GM03348 (cell line): ENCODE results near the gene NEUROG2.

ENCODE experiments used
- DNase-seq: peaks from one replicate; pipeline ENCODE4 v3.0.0; 2012; ENCODE audit warnings: low spot score

The NEUROG2 gene

DNA sequence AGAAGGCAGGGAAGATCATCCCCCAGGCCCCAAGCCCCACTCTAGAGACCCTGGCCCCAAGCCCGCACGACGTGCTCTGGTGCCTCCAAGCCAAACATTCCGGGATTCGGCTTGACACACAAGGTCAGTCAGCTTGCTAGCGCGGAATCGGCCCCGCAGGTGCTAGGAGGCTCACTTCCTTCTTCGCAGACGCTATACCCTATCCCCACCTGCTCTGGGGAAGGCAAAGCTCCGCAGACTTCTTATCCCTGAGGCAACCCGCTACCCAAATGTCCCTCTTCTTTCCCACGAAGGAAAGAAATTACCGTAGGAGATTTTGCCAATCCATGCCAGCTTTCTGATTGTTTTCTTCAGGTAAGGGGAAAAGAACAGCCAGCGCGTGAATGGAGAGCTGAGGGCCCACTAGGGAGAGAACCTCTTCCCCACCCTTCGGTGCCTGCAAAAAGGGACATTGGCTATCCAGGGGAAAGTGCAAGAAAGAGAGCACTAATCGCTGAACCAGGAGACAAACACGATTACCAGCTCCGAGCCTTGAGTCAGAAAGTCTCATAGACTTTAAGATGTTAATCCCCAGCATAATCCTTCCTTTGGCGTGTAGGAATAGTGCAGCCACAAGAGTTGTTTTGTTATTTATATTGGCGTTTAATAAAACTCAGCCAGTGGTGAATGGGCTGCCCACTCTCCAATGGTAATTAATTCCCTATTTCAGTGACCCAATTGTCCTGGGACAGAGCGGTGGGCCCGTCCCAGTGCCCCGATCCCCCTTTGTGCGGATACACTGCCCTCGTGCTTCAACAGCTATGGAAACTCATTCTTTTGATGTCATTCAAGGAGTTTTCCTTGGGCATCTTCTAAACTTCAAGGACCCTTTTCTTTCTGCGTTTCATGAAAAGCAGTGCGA, 5.4 kb upstream of the NEUROG2 start:
- no peak for DNase-seq

DNA sequence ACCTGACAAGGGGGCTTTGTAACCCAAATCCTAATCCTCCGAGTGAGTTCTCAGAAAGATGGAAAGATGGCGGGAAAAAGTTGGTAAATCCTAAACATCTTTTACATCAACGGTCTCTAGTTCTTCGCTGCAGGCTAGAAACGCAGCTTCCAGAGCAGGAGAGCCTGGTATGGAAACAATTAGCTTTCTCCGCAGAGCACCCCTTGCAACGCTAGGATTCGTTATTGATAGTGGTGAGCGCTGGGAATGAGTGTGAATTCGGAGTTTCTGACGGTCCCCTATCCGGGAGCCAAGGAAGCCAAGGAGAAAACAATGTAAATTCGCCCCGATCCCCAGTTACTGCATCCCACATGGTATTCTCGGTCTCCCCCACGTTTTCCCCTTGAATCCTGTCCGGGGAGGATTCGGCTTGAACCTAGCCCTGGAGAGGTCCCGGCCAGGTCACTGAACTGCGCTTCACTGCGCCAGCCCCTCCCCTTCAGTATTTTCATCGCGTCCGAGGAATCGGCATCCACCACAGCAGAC, 4.7 kb upstream of the NEUROG2 start:
- DNase-seq, result no peak

DNA sequence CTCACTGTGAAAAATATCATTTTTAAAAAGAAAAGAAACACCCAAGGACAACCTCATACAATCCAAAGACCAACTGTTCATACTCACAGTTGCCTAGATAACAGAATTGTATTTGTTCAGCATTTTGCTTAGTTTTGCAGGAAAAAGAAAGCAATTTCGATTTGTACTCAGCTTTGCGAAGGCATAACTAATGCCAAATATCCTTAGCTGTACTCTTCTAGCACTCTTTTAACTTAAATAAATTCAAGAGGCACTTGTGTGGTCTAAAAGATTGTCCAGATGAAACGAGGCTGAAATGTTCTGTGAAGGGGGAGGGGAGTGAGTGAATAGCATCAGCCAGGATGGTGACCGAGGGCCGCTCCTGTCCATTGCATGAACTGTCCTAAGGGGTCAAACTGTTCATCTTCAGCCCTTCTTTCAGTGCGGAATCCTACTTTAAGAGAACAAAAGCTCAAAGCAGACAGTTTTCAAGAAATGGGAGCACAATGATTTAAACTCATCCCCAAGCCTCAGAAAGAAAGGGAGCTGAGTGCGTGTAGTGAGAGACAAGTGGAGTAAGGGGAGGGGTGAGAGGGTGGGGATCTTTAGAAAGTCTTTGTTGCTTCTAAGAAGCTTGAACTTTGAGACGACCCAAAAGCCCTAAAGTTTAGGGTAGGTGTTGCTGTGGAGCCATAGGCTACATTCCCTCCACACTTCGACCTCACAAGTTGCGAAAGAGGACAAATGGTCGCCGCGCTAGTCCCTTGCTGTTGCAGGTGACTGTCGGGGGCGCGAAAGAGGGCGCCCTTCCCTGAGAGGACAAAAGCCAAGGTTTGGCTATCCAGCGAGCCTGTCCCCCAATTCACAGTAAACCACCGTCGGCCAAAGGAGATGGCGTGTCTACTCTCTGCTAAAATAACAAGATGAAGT, 4.0 kb upstream of the NEUROG2 start:
- DNase-seq, result no peak

DNA sequence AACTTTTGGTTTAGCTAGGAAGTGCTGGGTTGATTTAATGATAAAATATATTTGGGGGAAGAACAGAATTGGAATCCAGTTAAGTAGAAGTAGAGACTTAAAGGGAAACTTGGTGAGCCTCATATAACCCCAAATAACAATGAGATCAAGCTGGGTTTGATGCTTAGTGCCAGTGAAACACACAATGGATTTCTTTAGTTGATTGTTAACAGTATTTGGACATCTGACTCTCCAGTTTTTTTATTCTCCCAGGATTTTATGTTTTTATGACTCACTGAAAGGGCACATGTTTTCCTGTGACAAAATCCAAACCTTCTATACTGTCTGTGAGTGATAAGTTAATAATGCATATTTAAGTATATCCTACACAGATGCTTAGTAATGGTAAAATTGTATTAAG, 2.7 kb upstream of the NEUROG2 start:
- DNase-seq, result no peak

DNA sequence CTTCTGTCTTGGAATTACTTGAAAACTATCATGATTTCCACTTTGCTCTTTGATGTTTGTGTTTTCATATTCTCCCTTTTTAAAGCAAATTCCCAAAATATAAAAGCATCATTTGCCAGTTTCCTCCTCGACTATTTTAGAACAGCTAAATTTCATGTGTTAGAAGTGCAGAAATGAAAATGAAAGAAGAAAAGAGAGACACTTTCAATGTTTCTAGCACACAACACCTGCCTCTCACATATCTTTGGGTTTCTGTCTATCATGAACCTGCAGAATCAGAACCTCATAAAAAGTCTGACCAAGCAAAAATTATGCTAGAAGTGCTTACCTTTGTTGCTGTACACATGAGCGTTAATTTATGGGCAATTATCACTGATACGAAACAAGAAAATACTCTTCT, 1.9 kb upstream of the NEUROG2 start:
- no peak for DNase-seq

DNA sequence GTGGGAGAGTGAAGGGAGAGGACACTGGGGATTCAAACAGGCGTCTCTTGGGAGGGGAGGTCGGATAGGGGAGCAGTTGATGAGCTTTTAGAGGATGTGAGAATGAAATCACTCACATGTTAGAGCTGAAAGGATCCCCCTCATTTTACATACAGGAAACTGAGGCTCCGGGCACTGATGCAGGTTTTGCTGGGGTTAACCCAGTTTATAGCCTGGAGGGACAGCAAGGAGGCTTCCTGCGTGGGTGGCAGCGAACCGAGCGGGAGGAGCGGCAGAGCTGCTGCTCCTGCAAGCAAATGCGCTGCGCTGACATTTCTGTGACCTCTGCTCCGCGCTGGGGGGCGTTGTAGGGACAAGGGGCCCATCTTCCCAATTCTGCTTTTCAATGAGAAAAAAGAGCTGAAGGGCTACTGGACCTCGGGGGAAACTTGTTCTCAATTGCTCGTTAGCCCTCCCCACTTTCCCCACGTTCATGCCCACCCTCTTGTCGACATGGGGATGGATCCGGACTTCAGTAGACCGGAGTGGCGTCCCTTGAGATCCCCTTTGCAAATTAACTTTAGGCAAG, 1.2 kb upstream of the NEUROG2 start:
- no peak for DNase-seq

DNA sequence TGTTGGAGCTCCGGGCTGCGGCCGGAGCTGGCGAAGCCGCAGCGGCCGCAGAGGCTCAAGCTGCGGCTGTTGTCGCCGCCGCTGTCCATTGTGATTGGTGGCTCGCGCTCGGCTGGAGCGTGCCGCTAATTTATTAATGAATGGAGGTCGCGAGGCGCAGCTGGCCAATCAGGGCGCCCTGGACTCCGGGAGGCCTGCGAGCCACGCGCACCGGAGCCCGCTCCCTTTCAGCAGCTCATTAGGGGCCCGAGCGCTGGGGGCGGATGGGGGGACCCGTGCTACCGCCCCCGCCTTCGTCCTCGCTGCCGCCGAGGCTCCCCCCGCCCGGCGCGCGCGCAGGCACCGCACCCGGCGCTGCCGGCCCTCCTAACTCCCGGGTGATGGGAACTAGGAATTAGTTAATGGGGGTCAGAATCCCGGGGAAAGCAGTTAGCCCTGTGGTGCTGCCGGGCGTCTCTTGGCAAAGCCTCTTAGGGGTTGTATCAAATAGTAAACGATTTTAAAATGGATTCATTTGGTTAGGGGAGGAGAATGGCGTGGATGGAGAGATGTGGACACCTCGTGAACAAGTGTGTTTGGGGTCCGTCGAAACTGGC, 589 bp upstream of the NEUROG2 start:
- DNase-seq, result peak; percentile 29

DNA sequence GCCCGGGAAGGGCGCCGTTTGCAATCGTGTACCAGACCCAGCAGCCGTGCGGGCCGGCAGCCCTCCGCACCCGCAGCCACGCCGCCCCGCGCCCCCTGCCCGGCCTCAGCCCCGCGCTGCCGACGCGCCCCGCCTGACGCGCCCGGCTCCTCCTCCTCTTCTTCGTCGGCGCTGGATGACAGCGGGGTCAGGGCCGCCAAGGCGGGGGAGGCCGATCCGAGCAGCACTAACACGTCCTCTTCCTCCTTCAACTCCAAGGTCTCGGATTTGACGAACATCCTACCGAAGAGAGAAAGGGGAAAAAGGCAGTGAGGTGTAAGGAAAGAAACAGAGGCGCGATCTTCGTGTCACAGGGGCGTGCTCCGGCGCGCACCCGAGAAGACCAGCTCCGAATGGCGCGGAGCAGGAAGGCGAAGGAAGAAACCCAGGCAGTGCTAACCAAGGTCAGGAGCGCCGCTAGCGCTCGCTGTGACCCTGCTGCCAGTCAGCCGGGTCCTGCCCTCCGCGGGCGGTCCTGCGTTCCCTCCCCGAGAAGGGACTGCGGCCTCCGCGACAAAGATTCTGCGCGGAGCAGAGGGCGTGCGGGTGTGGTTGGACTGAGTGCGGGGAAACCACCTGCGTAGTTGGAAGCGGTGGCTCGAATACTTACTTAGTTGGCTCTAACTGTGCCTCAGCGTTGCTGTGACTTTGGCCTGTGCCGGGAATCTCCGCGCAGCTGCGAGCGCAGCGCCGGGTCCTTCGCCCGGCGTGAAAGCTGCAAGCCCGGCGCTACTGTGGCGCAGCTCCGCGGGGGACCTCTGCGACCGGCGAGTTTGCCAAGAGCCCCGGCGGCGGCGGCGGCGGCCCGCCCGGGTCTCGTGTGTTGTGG, 548 bp downstream of the NEUROG2 start:
- peak; percentile 45 for DNase-seq

DNA sequence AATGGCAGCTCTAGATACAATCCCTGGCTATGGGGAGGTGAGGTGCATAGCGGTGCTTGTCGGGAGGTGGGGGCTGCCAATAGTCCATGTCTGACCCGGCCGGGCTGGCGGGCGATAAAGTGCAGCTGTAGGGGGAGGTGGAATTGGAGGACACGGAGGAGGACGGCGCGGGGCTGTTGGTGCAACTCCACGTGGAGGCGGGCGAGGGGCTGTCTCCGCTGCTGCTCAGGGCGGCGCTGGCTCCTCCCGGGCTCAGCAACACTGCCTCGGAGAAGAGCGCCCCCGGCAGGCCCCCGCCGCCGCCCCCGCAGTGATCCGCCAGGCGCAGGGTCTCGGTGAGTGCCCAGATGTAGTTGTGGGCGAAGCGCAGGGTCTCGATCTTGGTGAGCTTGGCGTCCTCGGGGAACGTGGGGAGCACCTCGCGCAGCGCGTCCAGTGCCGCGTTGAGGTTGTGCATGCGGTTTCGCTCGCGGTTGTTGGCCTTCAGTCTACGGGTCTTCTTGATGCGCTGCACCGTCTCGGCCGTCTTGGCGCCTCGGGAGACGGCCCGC, 1.3 kb downstream of the NEUROG2 start:
- no peak for DNase-seq

DNA sequence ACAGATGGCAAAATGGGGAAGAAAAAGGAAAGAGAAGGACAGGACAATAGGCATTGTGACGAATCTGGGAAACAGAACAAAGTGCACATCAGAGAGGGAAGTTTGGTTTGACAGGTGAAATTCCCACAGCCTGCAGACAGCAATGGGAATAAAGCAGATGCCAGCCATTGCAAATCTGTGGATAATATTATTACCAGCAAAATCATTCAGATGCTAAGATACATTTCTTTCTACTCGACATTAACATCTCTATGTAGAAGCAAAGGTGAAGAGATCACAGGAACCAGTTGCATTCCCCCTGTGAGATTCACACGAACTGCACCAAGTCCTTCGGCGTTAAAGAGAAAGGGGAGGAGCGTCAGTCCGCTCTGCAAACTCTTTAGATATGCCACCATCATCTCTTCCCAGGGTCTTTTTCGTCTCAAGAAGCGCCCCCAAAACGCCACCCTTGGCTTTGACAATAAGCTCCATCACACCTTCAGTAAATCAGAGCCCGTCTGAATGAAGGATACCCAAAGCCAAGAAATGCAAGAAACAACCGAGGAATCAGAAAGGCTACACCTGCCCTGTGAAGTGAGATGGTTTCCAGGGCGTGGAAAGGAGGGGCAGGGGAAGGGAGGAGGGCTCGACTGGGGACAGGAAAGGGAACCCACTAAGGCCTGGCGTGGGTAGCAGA, 1.9 kb downstream of the NEUROG2 start:
- no peak for DNase-seq

DNA sequence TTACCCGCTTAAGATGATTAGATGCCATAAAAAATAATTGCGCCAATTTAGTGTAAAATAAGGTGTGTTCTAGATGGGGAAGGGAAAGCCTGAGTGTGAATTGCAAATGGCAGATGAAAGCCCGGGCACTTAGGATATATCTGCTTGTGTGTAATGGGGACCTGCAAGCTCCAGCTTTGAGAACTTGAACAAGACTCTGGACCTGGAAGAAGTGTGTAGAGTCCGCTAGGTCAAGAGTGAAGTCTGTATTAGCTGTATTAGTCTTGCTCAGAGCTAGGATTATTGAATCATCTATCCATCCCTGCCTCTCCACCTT, 4.2 kb downstream of the NEUROG2 start:
- no peak for DNase-seq

DNA sequence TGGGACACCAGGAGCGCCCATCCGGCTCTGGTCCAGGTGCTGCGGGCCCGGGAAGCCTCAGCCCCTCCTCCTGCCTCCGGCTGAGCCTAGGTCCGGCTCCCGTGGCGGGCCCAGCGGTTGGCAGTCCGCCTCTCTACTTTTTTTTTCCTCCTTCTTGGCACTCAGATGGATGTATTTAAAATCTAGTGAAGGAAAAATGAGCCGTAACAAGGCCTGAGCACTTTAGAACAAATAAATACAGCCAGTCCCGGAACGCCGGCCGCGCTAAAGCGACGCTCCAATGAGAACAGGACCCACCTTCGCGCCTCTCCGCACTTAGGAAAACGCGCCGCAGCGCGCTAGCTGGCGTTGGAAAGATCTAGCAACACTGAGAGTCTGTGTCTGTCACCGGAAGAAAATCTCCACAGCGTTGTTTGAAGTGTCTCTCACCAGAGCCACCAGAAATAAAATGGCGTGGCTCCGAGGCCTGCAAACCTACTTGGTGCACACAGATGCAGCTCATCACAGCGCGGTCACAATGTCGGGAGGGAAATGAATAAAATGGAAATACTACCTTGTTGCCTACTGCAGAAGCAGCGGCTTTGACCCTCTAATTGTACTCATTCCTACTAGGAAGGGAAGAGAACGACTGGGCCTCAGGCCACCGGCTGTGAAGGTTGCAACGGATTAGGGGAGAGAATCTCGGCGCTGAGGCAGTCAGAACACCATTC, 4.7 kb downstream of the NEUROG2 start:
- DNase-seq, result no peak

DNA sequence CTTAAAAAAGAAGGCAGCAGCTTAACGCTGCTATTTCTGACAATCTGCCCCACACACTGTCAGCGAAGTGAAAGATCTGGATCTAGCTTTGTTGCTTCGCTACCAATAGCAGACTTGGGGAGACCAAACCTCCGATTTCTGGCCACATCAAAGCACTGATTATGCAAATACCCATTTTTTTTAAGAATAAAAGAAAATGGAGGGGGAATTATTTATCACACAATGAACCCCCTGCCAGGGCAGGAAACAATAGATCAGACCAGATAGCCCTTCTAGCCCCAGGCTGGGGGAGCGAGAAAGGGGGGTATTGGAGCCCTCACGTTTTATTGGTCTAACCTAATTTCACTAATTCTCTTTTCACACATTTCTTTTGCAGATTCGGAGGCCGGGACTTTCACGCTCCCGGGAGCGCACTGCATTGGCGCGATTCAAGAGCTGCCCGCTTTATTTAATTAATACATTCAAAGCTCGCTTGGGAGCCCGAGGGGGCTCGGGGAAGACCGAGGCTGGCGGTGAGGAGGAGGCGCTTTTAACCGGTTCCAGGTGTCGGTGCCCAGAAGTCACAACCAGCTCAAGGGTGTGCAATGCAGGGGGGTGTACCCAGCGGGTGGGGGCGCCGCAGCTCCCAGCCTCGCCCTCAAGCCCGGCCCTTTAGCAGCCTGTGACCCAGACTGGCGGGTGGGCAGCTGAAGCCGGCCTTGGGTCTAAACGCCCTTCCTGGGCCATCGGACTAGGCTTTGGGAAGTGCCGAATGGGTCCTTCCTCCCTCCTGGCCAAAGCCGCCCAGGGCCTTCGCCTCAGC, 5.5 kb downstream of the NEUROG2 start:
- no peak for DNase-seq

DNA sequence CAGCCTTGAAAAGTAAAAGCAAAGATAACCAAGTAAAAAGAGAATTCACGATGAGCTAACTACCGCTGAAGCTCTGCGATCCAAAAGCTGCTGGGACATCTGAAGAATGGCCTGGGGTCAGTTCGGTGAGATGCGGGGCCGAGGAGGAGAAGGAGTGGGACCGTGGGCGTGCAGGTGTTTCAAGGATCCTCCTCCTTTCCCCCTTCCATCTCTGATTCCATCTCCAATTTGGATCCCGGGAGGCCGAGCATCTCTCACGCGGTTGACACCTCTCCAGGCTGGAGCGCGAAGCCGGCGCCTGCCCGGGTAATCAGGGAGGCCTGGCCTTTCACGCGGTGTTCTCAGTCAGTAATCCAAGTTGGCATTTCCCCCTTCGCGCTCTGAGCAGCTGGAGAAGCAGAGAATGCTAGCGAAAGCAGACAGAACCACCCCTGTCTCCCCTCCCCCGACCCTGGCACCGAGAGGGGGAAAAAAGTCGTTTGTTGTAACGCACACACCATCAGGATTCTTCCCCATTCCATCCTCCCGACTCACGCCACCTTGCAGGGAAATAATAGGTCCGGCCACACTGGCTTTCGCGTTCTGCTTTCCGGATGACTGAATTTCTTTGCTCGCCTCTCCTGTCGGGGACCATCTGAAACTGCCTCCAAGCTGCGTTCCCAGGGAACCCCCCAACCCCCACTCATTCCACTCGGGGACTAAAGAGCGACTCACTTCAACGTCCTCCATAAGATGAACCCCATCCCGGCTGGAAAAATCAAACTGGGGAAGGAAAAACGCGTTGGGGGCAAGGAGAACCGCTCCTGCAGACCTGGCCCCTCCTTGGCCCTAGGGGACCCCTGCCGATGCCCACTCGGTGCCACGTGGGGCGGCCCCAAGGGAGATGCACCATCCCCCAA, 6.5 kb downstream of the NEUROG2 start:
- peak; percentile 41 for DNase-seq

DNA sequence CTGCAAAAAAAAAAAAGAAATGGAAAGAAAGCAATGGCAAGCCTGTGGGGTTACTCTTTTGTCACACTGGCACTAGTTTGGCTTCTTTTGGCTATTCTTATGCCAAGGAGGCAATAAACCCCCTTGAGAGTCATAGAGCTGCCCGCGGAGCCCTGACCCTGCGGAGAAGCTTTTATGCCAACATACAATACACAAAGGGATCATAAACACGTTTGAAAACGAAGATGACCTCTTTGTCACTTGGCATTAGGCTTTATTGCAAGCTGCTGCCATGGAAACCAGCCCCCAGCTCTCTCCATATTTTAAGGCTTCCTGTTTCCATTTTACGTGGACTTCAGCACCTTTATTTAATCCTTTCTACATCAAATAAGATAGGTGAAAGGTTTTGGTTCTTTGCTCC, 7.6 kb downstream of the NEUROG2 start:
- no peak for DNase-seq

DNA sequence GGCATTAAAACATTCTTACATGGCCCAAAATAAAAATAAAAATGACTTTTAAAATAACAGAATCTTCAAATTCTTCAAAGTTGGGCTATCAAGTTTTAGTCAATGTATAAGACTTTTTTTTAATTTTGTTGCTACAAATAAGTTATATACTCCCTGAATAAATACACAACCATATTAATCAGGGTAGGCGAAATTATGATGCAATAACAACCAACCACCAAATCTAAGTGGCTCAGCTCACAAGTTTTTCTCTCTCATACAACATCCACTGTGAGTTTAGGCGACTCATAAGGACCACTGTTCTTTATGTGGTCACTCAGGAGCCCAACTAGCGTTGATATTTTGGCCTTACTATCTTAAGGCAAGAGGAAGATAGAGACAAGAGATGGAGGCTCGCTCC, 11.2 kb downstream of the NEUROG2 start:
- DNase-seq, result no peak

DNA sequence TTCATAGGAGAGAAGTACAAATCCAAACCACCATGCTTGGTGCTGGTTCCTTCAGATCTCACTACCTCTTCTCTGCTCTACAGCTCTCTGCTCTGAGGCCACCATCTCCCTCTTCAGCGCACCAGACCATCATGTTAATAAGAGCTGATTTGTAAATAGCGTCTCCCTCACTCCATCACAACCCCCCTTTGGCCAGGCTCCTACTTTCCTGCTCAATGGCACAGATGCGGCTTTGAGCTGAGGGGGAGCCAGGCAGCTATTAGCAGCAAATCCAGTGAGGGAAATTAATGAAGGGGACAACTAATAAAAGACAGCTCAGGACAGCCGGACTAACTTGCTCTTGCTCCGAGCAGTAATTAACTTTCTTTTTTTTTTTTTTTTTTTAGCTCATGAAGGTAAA, 13.1 kb downstream of the NEUROG2 start:
- no peak for DNase-seq

DNA sequence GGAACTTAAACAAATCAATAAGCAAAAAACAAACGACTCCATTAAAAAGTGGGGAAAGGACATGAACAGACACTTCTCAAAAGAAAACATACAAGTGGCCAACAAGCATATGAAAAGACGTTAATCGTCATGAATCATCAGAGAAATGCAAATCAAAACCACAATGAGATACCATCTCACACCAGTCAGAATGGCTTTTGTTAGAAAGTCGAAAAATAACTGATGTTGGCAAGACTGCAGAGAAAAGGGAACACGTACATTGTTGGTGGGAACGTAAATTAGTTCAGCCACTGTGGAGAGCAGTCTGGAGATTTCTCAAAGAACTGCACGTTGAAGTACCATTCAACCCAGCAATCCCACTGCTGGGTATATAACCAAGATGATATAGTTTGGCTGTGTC, 23.7 kb downstream of the NEUROG2 start:
- no peak for DNase-seq
